Epithelial cell of proximal tubule (primary cell): ENCODE measurements around the gene C14orf93. TPM values are rescaled to one million over a fixed set of nuclear protein-coding genes. Genes with fewer than 3 reads are reported as not detected.
A peak's percentile ranks its signal among the peaks of the same experiment; 100 is the strongest.

Experiments
- DNase-seq: peaks from one replicate; pipeline ENCODE4 v3.0.0-alpha.2; 2011; ENCODE audit warnings: low read depth
- H3K4me3 ChIP-seq: 2 replicates; pipeline ENCODE4 v1.5.1; 2011; ENCODE audit warnings: low read depth, mild to moderate bottlenecking, low read length
- total RNA-seq: library from RNA; depleted of rRNA; stranded (reverse); fragments of >200 nt; gene quantifications from 2 replicates; pipeline ENCODE4 v1.2.3, GENCODE V29; 2015
- TF ChIP-seq, protein P1 (sequence below): conservative IDR thresholded peaks from 2 replicates; pipeline ENCODE4 v1.5.1; 2012; ENCODE audit warnings: low read depth, mild to moderate bottlenecking, low read length

C14orf93 gene
- total RNA-seq: 6.0 and 9.4 TPM in 2 replicates

GRCh38 chr14:23009939-23010726 is at the start of gene C14orf93:
TSS of gene C14orf93 (minus strand) at chr14:23010143. CDS start at chr14:22999023, 11,120 bp downstream.
- H3K4me3 ChIP-seq: peak within 1 kb of the TSS; percentile 59
- no peak for DNase-seq
- TF ChIP-seq, protein P1, sequence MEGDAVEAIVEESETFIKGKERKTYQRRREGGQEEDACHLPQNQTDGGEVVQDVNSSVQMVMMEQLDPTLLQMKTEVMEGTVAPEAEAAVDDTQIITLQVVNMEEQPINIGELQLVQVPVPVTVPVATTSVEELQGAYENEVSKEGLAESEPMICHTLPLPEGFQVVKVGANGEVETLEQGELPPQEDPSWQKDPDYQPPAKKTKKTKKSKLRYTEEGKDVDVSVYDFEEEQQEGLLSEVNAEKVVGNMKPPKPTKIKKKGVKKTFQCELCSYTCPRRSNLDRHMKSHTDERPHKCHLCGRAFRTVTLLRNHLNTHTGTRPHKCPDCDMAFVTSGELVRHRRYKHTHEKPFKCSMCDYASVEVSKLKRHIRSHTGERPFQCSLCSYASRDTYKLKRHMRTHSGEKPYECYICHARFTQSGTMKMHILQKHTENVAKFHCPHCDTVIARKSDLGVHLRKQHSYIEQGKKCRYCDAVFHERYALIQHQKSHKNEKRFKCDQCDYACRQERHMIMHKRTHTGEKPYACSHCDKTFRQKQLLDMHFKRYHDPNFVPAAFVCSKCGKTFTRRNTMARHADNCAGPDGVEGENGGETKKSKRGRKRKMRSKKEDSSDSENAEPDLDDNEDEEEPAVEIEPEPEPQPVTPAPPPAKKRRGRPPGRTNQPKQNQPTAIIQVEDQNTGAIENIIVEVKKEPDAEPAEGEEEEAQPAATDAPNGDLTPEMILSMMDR: no peak

DNA sequence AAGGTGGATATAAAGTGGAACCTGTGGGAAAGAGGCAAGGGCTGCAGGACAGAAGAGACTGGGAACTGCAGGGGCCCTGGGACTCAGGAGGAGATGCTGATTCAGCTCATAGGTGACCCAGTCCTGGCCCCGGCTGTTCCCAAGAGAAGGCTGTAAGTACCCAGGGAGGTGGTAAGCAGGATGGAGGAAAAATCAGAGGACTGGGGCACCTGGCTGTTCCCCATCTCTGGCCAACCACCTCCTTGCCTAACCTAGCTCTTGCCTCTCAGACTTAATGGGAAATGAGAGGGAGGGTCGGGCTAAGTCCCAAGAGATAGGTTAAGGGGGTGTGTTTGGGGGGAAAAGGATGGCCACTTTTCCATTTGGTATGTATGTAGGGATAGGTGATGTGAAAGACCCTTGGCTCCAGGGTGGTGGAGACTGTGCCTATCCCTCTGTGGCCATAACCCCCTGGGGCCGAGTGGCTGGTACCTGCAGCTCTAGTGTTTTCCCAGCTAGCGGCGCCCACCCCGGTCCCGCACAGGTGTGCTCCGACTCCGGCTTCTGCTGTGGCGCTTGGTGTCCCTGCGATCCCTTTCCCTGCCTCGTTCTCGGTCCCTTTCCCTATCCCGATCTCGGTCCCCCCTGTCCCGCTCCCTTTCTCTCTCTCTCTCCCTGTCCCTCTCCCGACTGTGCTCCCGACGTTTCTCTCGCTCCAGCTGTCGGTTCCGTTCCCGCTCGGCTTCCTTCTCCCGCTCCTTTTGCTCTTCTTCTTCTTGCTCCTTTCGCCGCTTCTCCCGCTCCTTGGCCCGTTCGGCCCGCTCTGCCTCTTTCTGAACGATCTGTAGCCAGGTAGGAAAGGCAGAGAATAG is 48.9 kb upstream of the C14orf93 start:
- DNase-seq: no peak
- TF ChIP-seq, protein P1: no peak
- H3K4me3 ChIP-seq: no peak overlapping the region

- no peak for DNase-seq
- peak overlapping the region; percentile 62 for H3K4me3 ChIP-seq
- TF ChIP-seq, protein P1: peak; percentile 94
These were observed 48.1 kb upstream of the C14orf93 start for GRCh38 chr14:23057757-23058653.

DNA sequence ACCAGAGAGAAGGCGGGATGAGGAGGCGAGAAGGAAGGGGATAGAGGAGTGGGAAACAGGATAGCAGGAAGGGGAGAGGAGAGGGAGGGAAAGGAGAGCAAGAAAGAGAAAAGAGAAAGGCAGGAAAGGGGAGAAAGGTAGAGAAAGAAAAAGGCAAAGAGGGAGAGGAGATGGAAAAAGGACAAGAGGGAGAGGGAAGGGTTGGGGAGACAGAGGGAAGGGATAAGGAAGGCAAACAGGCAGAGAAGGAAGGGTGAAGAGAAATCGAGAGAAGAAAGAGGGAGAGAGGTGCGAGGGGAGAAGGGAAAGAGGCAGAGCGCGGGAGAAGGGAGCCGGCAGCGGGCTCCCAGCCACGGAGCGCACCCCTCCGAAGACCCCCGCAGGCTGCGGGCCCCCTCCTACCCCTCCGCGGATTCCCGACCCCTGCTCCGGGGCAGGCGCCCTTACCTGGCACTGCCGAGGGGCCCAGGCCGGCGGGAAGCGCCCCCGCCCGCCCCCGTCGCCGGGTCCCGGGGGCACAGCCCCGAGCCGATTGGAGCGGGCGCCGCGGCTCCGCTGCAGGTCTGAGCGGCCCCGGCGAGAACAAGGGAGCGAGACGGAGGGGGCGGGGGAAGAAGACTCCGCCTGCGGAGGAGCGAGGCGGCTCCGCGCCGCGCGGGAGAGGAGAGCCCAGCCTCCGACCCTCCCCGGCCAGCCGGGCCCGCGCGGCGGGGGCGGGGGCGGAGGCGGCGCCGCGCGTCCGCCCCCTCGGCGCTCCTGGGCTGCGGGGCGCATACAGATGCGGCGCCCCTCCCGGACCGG is 47.2 kb upstream of the C14orf93 start, which contains the start of gene CDH24:
TSS of gene CDH24 (minus strand) at position 565 of the 801 bp plus-strand sequence. CDS start 1,787 bp downstream, outside the sequence.
- TF ChIP-seq, protein P1: no peak
- no peak for DNase-seq
- H3K4me3 ChIP-seq: peak within 1 kb of the TSS; percentile 62

DNA sequence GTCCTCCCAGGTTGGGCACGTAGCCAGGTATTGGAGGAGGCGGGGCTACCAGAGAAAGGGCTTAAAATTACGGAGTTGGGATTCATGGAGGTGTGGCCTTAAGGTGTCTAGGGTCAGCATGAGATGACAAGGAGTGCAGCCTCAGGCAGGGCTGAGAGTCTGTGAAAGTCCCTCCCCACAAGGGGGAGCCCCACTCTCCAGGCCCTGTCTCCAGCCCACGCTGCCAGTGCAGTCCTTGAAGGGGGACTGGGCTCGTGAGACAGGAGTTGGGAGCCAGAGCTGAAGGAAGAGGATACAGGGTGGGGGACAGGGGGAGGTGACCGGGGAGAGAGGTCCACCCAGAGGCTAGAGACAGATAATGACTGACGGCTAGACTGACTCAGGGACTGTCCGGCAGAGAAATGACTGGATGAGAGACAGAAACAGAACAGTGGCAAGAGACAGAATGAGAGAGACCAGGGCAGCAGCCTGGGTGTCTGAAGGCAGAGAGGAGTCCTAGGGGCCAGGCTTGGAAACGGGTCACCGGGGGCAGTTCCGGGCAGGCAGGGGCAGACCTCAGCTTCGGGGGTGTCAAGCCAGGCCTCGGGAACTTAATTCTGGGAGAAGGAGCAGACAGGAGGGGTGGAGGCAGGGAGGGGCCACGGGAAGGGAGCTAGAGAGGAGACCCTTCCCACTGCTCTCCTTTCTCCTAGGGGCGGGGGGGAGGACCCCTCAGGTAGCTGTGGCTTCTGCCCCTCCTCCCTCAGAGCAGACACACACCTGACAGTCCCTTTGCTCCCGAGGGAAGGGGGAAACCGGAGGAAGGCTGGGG is 46.4 kb upstream of the C14orf93 start:
- TF ChIP-seq, protein P1: peak; percentile 84
- no peak for DNase-seq
- peak overlapping the region; percentile 62 for H3K4me3 ChIP-seq
